ENCODE data around the gene MARCHF3. TPM values are rescaled to one million over a fixed set of nuclear protein-coding genes. Genes with fewer than 3 reads are reported as not detected.

The MARCHF3 gene
- total and polyA plus RNA-seq, 2 of the 13 experiments (the other 11 are each of a cell fraction or from before 2014, with no cell fraction given): 4.8 to 11.9 TPM

- TF ChIP-seq PHF5A (CRISPR knock-in tag; IDR thresholded peaks at IDR 0.05; ENCODE audit: low read depth, unreplicated experiment) (no peak), ZBTB7B (CRISPR knock-in tag; IDR thresholded peaks at IDR 0.05) (peak; percentile 78), ZNF335 (CRISPR knock-in tag; IDR thresholded peaks at IDR 0.05) (no peak), CBX5 (CRISPR knock-in tag; IDR thresholded peaks at IDR 0.05; ENCODE audit: borderline replicate concordance) (peak; percentile 41; the same call in 1 of the 2 replicates), ZFP90 (CRISPR knock-in tag; IDR thresholded peaks at IDR 0.05; ENCODE audit: borderline replicate concordance) (peak; percentile 66), DNMT1 (CRISPR knock-in tag; IDR thresholded peaks at IDR 0.05) (no peak), BRD4 (CRISPR knock-in tag; IDR thresholded peaks at IDR 0.05) (0 out of 2 replicates have a peak, but pooled peaks have one; percentile 82), THAP7 (CRISPR knock-in tag; IDR thresholded peaks at IDR 0.05) (no peak), HMG20A (CRISPR knock-in tag; IDR thresholded peaks at IDR 0.05; ENCODE audit: borderline replicate concordance) (no peak), PCBP2 (optimal IDR thresholded peaks at IDR 0.05; ENCODE audit: low read depth, low read length, poor library complexity, severe bottlenecking) (no peak), MLX (CRISPR knock-in tag; IDR thresholded peaks at IDR 0.05) (no peak), ZNF766 (CRISPR knock-in tag; IDR thresholded peaks at IDR 0.05; ENCODE audit: borderline replicate concordance) (no peak; the same call in 1 of the 2 replicates), DMAP1 (CRISPR knock-in tag; IDR thresholded peaks at IDR 0.05) (peak; percentile 83; the same call in 1 of the 2 replicates), TRIM24 (CRISPR knock-in tag; IDR thresholded peaks at IDR 0.05) (no peak), HNRNPUL1 (IDR thresholded peaks at IDR 0.05; ENCODE audit: low read depth, low read length) (no peak), RBM22 (optimal IDR thresholded peaks at IDR 0.05; ENCODE audit: low read length) (no peak), SIX4 (CRISPR knock-in tag; IDR thresholded peaks at IDR 0.05) (no peak), ZFY (CRISPR knock-in tag; IDR thresholded peaks at IDR 0.05) (peak; percentile 71), CHD4 (IDR thresholded peaks at IDR 0.05; ENCODE audit: borderline replicate concordance, low read length) (no peak), ZNF589 (CRISPR knock-in tag; conservative IDR thresholded peaks at IDR 0.05) (peak; percentile 59; the same call in 1 of the 2 replicates), ZNF253 (CRISPR knock-in tag; IDR thresholded peaks at IDR 0.05; ENCODE audit: borderline replicate concordance) (no peak), THAP11 (CRISPR knock-in tag; IDR thresholded peaks at IDR 0.05) (peak; percentile 80), LBX2 (CRISPR knock-in tag; IDR thresholded peaks at IDR 0.05; ENCODE audit: borderline replicate concordance) (peak; percentile 72; the same call in 1 of the 2 replicates), ETS1 (CRISPR knock-in tag; IDR thresholded peaks at IDR 0.05) (no peak), ZNF383 (CRISPR knock-in tag; IDR thresholded peaks at IDR 0.05; ENCODE audit: borderline replicate concordance) (peak; percentile 73; the same call in 1 of the 2 replicates), ZNF101 (CRISPR knock-in tag; IDR thresholded peaks at IDR 0.05; ENCODE audit: borderline replicate concordance, low read depth) (no peak), PRMT3 (CRISPR knock-in tag; IDR thresholded peaks at IDR 0.05; ENCODE audit: borderline replicate concordance, low read depth) (no peak), TEAD2 (CRISPR knock-in tag; IDR thresholded peaks at IDR 0.05) (no peak), ZNF616 (CRISPR knock-in tag; IDR thresholded peaks at IDR 0.05; ENCODE audit: low read depth) (0 out of 2 replicates have a peak, but pooled peaks have one; percentile 43)
These were observed 42.8 kb upstream of the MARCHF3 start, which contains the start of gene C5orf63 (continued) for GRCh38 chr5:127072861-127073846.
